ENCODE data around the gene METTL16. TPM values are rescaled to one million over a fixed set of nuclear protein-coding genes. Genes with fewer than 3 reads are reported as not detected.

Gene METTL16
- total and polyA plus RNA-seq, 2 of the 8 experiments (the other 6 are each of a cell fraction or from before 2014, with no cell fraction given): 22.8 to 59.4 TPM

GRCh38 chr17:2508035-2508434 is 3.7 kb downstream of the METTL16 start (continued):
- TF ChIP-seq CHD7 (IDR thresholded peaks at IDR 0.05; ENCODE audit: insufficient replicate concordance, low read length) (no peak), HDAC6 (IDR thresholded peaks at IDR 0.05; ENCODE audit: low read depth, low read length) (no peak), TEAD4 (IDR thresholded peaks at IDR 0.05; ENCODE audit: low read depth, low read length) (no peak), HDAC2 (IDR thresholded peaks at IDR 0.05; ENCODE audit: borderline replicate concordance in 1 of 2, low read depth in 2 of 2, low read length in 2 of 2) (no peak), NANOG (IDR thresholded peaks at IDR 0.05; ENCODE audit: insufficient read depth, low read depth, low read length, poor library complexity, severe bottlenecking) (no peak), CEBPB (IDR thresholded peaks at IDR 0.05; ENCODE audit: low read depth, low read length) (no peak), FOSL1 (IDR thresholded peaks at IDR 0.05; ENCODE audit: insufficient read depth, low read depth, low read length) (no peak), POU5F1 (IDR thresholded peaks at IDR 0.05; ENCODE audit: low read depth, low read length) (no peak)
